GM12878 (cell line): ENCODE measurements around the gene ARID5B. TPM values are rescaled to one million over a fixed set of nuclear protein-coding genes. Genes with fewer than 3 reads are reported as not detected.

Experiments
- ATAC-seq: fragments of 200-7000 bp; cut with Tn5 transposase; 3 replicates; pipeline ENCODE4 v1.9.1; 2020; ENCODE audit warnings: mild to moderate bottlenecking, moderate library complexity
- BruUV-seq: library from RNA; stranded (reverse); fragments of 400-500 nt; replicated peaks from 2 replicates; lab custom pipeline; 2021; lab: Mats Ljungman, UMichigan
- CTCF ChIA-PET: fragments of 300-600 bp; sonication (Branson Sonifier 250); formaldehyde crosslinking; extraction: SDS; loops from one replicate; lab custom pipeline; 2021; ENCODE audit warnings: inconsistent platforms; lab: Yijun Ruan, JAX
- POLR2A ChIA-PET: fragments of 350-600 bp; formaldehyde crosslinking; extraction: SDS; loops from one replicate; lab custom pipeline; 2021; ENCODE audit warnings: inconsistent platforms; lab: Charles Lee
- RAD21 ChIA-PET: fragments of 300-600 bp; sonication (Branson Sonifier 250); formaldehyde crosslinking; loops from one replicate; lab custom pipeline; 2023; ENCODE audit warnings: antibody characterized with exemption; ENCODE audit not compliant: unreplicated experiment; lab: Charles Lee
- SMC1A ChIA-PET: fragments of 300-600 bp; sonication (Branson Sonifier 250); formaldehyde crosslinking; loops from one replicate; lab custom pipeline; 2023; ENCODE audit not compliant: unreplicated experiment, uncharacterized antibody; lab: Charles Lee
- DNase-seq: peaks from one replicate; pipeline ENCODE4 v3.0.0-alpha.2; 2011; ENCODE audit warnings: low read depth, low spot score
- FAIRE-seq: peaks from 3 replicates; lab custom pipeline; 2011; peaks lifted over from hg19 to GRCh38; lab: Jason Lieb, UNC
- H2AFZ ChIP-seq: 2 replicates; pipeline ENCODE4 v1.6.0; 2011; ENCODE audit warnings: low read depth, low read length, control low read depth; ENCODE audit not compliant: control insufficient read depth
- H3K27ac ChIP-seq: 2 replicates; pipeline ENCODE4 v1.5.1; 2011; ENCODE audit warnings: control low read depth; ENCODE audit not compliant: control insufficient read depth, insufficient read depth
- H3K27me3 ChIP-seq, 2 experiments: replicated peaks in 1 of 2; 2 replicates each; pipeline versions ENCODE4 v1.6.0 to v1.6.1; 2011; ENCODE audit warnings: low read length in 1 of 2; ENCODE audit not compliant: control insufficient read depth in 2 of 2, insufficient read depth in 2 of 2
- H3K36me3 ChIP-seq, 2 experiments: 2 replicates each; pipeline ENCODE4 v1.5.1; 2011; ENCODE audit warnings: low read length in 1 of 2; ENCODE audit not compliant: control insufficient read depth in 2 of 2, insufficient read depth in 2 of 2
- H3K4me1 ChIP-seq: 2 replicates; pipeline ENCODE4 v1.6.1; 2011; ENCODE audit warnings: mild to moderate bottlenecking, low read length, moderate library complexity, mixed read lengths; ENCODE audit not compliant: control insufficient read depth, insufficient read depth
- H3K4me2 ChIP-seq: 2 replicates; pipeline ENCODE4 v1.6.0; 2011; ENCODE audit warnings: control low read depth; ENCODE audit not compliant: control insufficient read depth, insufficient read depth
- H3K4me3 ChIP-seq: fragments of 200-600 bp; sonication (generic); 2 replicates; pipeline ENCODE4 v1.5.1; 2016
- H3K79me2 ChIP-seq: 2 replicates; pipeline ENCODE4 v1.6.0; 2011; ENCODE audit warnings: low read length; ENCODE audit not compliant: control insufficient read depth, insufficient read depth
- H3K9ac ChIP-seq: 2 replicates; pipeline ENCODE4 v1.8.0; 2011; ENCODE audit warnings: low read length, control low read depth, mixed read lengths; ENCODE audit not compliant: control insufficient read depth, insufficient read depth
- H3K9me3 ChIP-seq: replicated peaks from 3 replicates; pipeline ENCODE4 v1.5.1; 2011; ENCODE audit warnings: mild to moderate bottlenecking, low read length; ENCODE audit not compliant: control insufficient read depth, insufficient read depth
- H4K20me1 ChIP-seq: 2 replicates; pipeline ENCODE4 v1.6.0; 2011; ENCODE audit not compliant: control insufficient read depth, insufficient read depth
- ASH2L ChIP-seq: fragments of 300-600, 200-600 bp; sonication (generic); IDR thresholded peaks from 2 replicates; pipeline ENCODE4 v1.6.1; 2017; ENCODE audit warnings: low read depth, mild to moderate bottlenecking, borderline replicate concordance
- CUX1 ChIP-seq: IDR thresholded peaks from 2 replicates; pipeline ENCODE4 v1.6.1; 2012; ENCODE audit warnings: improper control_type of control experiment, low read depth, low read length; ENCODE audit not compliant: insufficient replicate concordance
- EP300 ChIP-seq, 2 experiments: fragments of 150-350 bp in 1 of 2; IDR thresholded peaks; 2 replicates each; pipeline ENCODE4 v1.6.1; 2011 to 2012; ENCODE audit warnings: low read depth in 2 of 2, low read length in 2 of 2, borderline replicate concordance in 1 of 2, improper control_type of control experiment in 1 of 2, inconsistent platforms in 1 of 2; ENCODE audit not compliant: control insufficient read depth in 1 of 2
- ESRRA ChIP-seq: IDR thresholded peaks from 2 replicates; pipeline ENCODE4 v1.6.1; 2012; ENCODE audit warnings: mild to moderate bottlenecking, low read length, improper control_type of control experiment
- IRF5 ChIP-seq: fragments of 450-650 bp; IDR thresholded peaks from 2 replicates; pipeline ENCODE4 v1.6.1; 2017; ENCODE audit warnings: borderline replicate concordance
- JUNB ChIP-seq: IDR thresholded peaks from 2 replicates; pipeline ENCODE4 v1.6.1; 2016; ENCODE audit warnings: antibody characterized with exemption, mild to moderate bottlenecking
- MAX ChIP-seq: IDR thresholded peaks from 2 replicates; pipeline ENCODE4 v1.6.1; 2012; ENCODE audit warnings: low read depth, low read length, improper control_type of control experiment
- SMC3 ChIP-seq: IDR thresholded peaks from 2 replicates; pipeline ENCODE4 v1.6.1; 2011; ENCODE audit warnings: low read length, improper control_type of control experiment, borderline replicate concordance
- WGBS: methylation state at CpG from one replicate; pipeline ENCODE4 v1.1.6; 2016; ENCODE audit warnings: low lambda C conversion rate; ENCODE audit not compliant: insufficient replicate concordance, insufficient coverage; ENCODE audit errors: missing lambda C conversion rate; 5-methylcytosine and 5-hydroxymethylcytosine counted together
- in situ Hi-C: fragments of 300-500 bp; cut with MboI; formaldehyde crosslinking; loops from 9 replicates; pipeline ENCODE4 v1.14.3; 2018; ENCODE audit warnings: mixed read lengths
- intact Hi-C: fragments of 100-400 bp; cut with micrococcal nuclease; formaldehyde crosslinking; loops from one replicate; pipeline ENCODE4 v1.14.2; 2022; ENCODE audit not compliant: unreplicated experiment
- polyA plus RNA-seq, 11 experiments: library from polyadenylated mRNA; depleted of rRNA in 4 of 11; unstranded in 6 of 11; stranded (reverse) in 5 of 11; fragments of >200 nt; fragmentation: Nextera tagmentation in 4 of 11; fragmentation: Illumina TruSeq in 1 of 11; extraction: Ambion mirVana in 4 of 11; extraction: Trizol in 1 of 11; gene quantifications; 1 replicate in 1 of 11; 2 replicates in 10 of 11; pipeline versions ENCODE4 v1.2.1 to v1.2.3, GENCODE V29; 2011 to 2016; ENCODE audit warnings: inconsistent platforms in 2 of 11, missing spikeins in 2 of 11, low read depth in 1 of 11
- total RNA-seq, 4 experiments: library from RNA; depleted of rRNA in 3 of 4; stranded (reverse); fragments of >200 nt in 3 of 4; fragmentation: Illumina TruSeq in 1 of 4; extraction: Trizol in 1 of 4; gene quantifications; 2 replicates each; pipeline versions ENCODE4 v1.2.1 to v1.2.3, GENCODE V29; 2013 to 2021

ARID5B gene
- total and polyA plus RNA-seq, 10 of the 15 experiments (the other 5 are each of a cell fraction or from before 2014, with no cell fraction given), result 2.7 to 8.5 (median 6.1) TPM

- Histone ChIP-seq H3K4me1 (peaks cover 21% of the 10 kb centered on the region), H3K79me2 (peaks cover 30% of the 10 kb centered on the region), H3K27me3 (no peaks in the 10 kb centered on the region), H3K4me2 (no peak overlapping the region), H3K9ac (no peak overlapping the region), H3K27ac (no peak overlapping the region), H4K20me1 (no peaks in the 10 kb centered on the region), H3K36me3 (peaks cover 0 to 6% of the 10 kb centered on the region in 2 experiments; a peak in 2 of 4 replicates), H3K4me3 (no peak overlapping the region), H2AFZ (no peak overlapping the region), H3K9me3 (peaks cover 6% of the 10 kb centered on the region; the same call in 1 of the 3 replicates)
- FAIRE-seq, result no peak
- intact Hi-C loops, result no loop called here
- ATAC-seq, result no peak
- no peak for TF ChIP-seq IRF5
- no peak for TF ChIP-seq ASH2L
- no peak for TF ChIP-seq EP300 (IDR thresholded peaks at IDR 0.05; ENCODE audit: borderline replicate concordance in 1 of 2, control insufficient read depth in 1 of 2, low read depth in 2 of 2, low read length in 2 of 2)
- TF ChIP-seq ESRRA, result no peak
- no peak for TF ChIP-seq CUX1
- TF ChIP-seq SMC3, result no peak
- no peak for TF ChIP-seq MAX
- TF ChIP-seq JUNB, result no peak
- ChIA-PET CTCF (no interaction called here), SMC1A (interaction anchor here (0.6 to 3.0 kb wide), 5 partner anchors 9 to 1054 kb away, joined by 3 to 9 read pairs (median 3); no protein-coding TSS in a partner anchor), RAD21 (no interaction called here), POLR2A (interaction anchor here (0.7 kb wide), 1 partner anchor 329 kb away, joined by 4 read pairs; no protein-coding TSS in a partner anchor)
- DNase-seq, result no peak
- in situ Hi-C loops, result no loop called here
- no TSS peak for BruUV-seq
- 90% methylated on average over 5 of the region's 5 CpGs for WGBS
These were observed 33.6 kb downstream of the ARID5B start for GRCh38 chr10:61935077-61935476.
